HCT116 (cell line): Measurements from ENCODE around the gene ARHGAP29.

ENCODE experiments used
- EZH2 ChIP-seq: fragments of 200-600 bp; sonication (generic); IDR thresholded peaks from 2 replicates; pipeline ENCODE4 v1.6.1; 2017; ENCODE audit warnings: antibody characterized with exemption, mixed run types
- JUND ChIP-seq: IDR thresholded peaks from 2 replicates; pipeline ENCODE4 v1.6.1; 2012
- POLR2A ChIP-seq: IDR thresholded peaks from 2 replicates; pipeline ENCODE4 v1.7.0; 2011; ENCODE audit warnings: borderline replicate concordance; ENCODE audit not compliant: insufficient read depth, insufficient read length; ENCODE audit errors: extremely low read depth
- RAD21 ChIP-seq: IDR thresholded peaks from 2 replicates; pipeline ENCODE4 v1.6.1; 2012; ENCODE audit warnings: low read depth, mild to moderate bottlenecking
- SRF ChIP-seq: IDR thresholded peaks from 2 replicates; pipeline ENCODE4 v1.6.1; 2012; ENCODE audit warnings: low read depth
- TF ChIP-seq, protein P1 (sequence below), 3 experiments: fragments of 200-600 bp in 1 of 3; sonication (generic) in 1 of 3; IDR thresholded peaks in 2 of 3; conservative IDR thresholded peaks in 1 of 3; 2 replicates each; pipeline ENCODE4 v1.5.1; 2012 to 2017; ENCODE audit warnings: low read depth in 2 of 3, low read length in 2 of 3, antibody characterized with exemption in 1 of 3, borderline replicate concordance in 1 of 3, control low read depth in 1 of 3, mild to moderate bottlenecking in 1 of 3, mixed read lengths in 1 of 3, mixed run types in 1 of 3, moderate library complexity in 1 of 3; ENCODE audit not compliant: insufficient read depth in 1 of 3

DNA sequence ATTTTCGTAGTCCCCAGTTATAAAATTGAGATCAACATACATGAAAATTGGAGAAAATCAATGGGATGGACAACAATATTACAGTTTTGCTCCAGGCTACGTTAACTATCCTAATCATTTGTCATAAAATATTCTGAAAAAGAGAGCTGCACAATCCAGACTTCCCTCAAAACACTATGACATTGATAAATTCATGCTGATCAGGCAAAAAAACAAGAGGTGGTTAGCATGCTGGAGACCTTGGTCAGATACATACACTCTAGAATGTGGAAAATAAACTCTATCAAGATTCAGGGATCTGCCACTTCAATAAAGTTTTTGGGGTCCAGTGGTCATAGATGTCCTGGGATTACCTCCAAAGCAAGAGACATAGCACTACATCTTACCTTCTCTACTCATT is 32.5 kb upstream of the ARHGAP29 start:
- TF ChIP-seq EZH2 (no peak), POLR2A (no peak), SRF (no peak), JUND (no peak), RAD21 (no peak)
- TF ChIP-seq, protein P1, sequence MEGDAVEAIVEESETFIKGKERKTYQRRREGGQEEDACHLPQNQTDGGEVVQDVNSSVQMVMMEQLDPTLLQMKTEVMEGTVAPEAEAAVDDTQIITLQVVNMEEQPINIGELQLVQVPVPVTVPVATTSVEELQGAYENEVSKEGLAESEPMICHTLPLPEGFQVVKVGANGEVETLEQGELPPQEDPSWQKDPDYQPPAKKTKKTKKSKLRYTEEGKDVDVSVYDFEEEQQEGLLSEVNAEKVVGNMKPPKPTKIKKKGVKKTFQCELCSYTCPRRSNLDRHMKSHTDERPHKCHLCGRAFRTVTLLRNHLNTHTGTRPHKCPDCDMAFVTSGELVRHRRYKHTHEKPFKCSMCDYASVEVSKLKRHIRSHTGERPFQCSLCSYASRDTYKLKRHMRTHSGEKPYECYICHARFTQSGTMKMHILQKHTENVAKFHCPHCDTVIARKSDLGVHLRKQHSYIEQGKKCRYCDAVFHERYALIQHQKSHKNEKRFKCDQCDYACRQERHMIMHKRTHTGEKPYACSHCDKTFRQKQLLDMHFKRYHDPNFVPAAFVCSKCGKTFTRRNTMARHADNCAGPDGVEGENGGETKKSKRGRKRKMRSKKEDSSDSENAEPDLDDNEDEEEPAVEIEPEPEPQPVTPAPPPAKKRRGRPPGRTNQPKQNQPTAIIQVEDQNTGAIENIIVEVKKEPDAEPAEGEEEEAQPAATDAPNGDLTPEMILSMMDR (IDR thresholded peaks at IDR 0.05 in 2 of 3, conservative IDR thresholded peaks at IDR 0.05 in 1 of 3; ENCODE audit: borderline replicate concordance in 1 of 3, insufficient read depth in 1 of 3, low read depth in 2 of 3, low read length in 2 of 3) = no peak
